Neuronal stem cell (in vitro differentiated cells): Measurements from ENCODE around the gene KIF13A.

Experiments used
- DNase-seq: peaks from one replicate; pipeline ENCODE4 v3.0.0-alpha.2; 2013; ENCODE audit warnings: low spot score
- H2AFZ ChIP-seq: one replicate; pipeline ENCODE4 v1.6.1; 2013; ENCODE audit warnings: mild to moderate bottlenecking, low read length, inconsistent platforms
- H2AK5ac ChIP-seq: 2 replicates; pipeline ENCODE4 v1.6.1; 2013; ENCODE audit warnings: low read depth, mild to moderate bottlenecking, inconsistent platforms, low read length, moderate library complexity, mixed read lengths
- H2BK120ac ChIP-seq: 2 replicates; pipeline ENCODE4 v1.6.1; 2013; ENCODE audit warnings: low read depth, mild to moderate bottlenecking, inconsistent platforms, low read length, moderate library complexity, mixed read lengths
- H2BK12ac ChIP-seq: one replicate; pipeline ENCODE4 v1.6.1; 2013; ENCODE audit warnings: low read length, inconsistent platforms
- H2BK15ac ChIP-seq: 2 replicates; pipeline ENCODE4 v1.6.1; 2013; ENCODE audit warnings: mild to moderate bottlenecking, low read length, inconsistent platforms, mixed read lengths
- H2BK5ac ChIP-seq: one replicate; pipeline ENCODE4 v1.6.1; 2013; ENCODE audit warnings: inconsistent platforms, mild to moderate bottlenecking, low read length, moderate library complexity
- H3K14ac ChIP-seq: one replicate; pipeline ENCODE4 v1.6.1; 2013; ENCODE audit warnings: low read length, inconsistent platforms
- H3K18ac ChIP-seq: 2 replicates; pipeline ENCODE4 v1.6.1; 2013; ENCODE audit warnings: low read length, inconsistent platforms
- H3K23ac ChIP-seq: 2 replicates; pipeline ENCODE4 v1.6.1; 2013; ENCODE audit warnings: low read depth, mild to moderate bottlenecking, mixed read lengths, low read length, inconsistent platforms; ENCODE audit not compliant: poor library complexity
- H3K27ac ChIP-seq: replicated peaks from 3 replicates; pipeline ENCODE4 v1.5.1; 2013; ENCODE audit warnings: low read length, inconsistent platforms
- H3K27me3 ChIP-seq, 3 experiments: 2 replicates each; pipeline ENCODE4 v1.6.1; 2013; ENCODE audit warnings: low read length in 3 of 3, mild to moderate bottlenecking in 2 of 3, inconsistent platforms in 1 of 3, low read depth in 1 of 3, mixed read lengths in 1 of 3, moderate library complexity in 1 of 3; ENCODE audit not compliant: control insufficient read depth in 3 of 3, insufficient read depth in 3 of 3
- H3K36me3 ChIP-seq, 2 donors: replicated peaks in 1 of 2; 2 replicates each; pipeline ENCODE4 v1.6.1; 2013; ENCODE audit warnings: low read length in 2 of 2; ENCODE audit not compliant: control insufficient read depth in 2 of 2, insufficient read depth in 2 of 2
- H3K4ac ChIP-seq: 2 replicates; pipeline ENCODE4 v1.6.1; 2013; ENCODE audit warnings: inconsistent platforms, mild to moderate bottlenecking, low read length, moderate library complexity
- H3K4me1 ChIP-seq, 2 donors: 1 replicate in 1 of 2; 2 replicates in 1 of 2; pipeline ENCODE4 v1.6.1; 2013; ENCODE audit warnings: low read length in 2 of 2, low read depth in 1 of 2; ENCODE audit not compliant: control insufficient read depth in 2 of 2, insufficient read depth in 1 of 2
- H3K4me2 ChIP-seq: one replicate; pipeline ENCODE4 v1.6.1; 2013; ENCODE audit warnings: mild to moderate bottlenecking, low read length, inconsistent platforms; ENCODE audit not compliant: insufficient read depth, poor library complexity, severe bottlenecking
- H3K4me3 ChIP-seq, 2 donors: 2 replicates each; pipeline ENCODE4 v1.5.1; 2013; ENCODE audit warnings: low read length in 2 of 2, mild to moderate bottlenecking in 2 of 2, inconsistent platforms in 1 of 2, moderate library complexity in 1 of 2
- H3K79me1 ChIP-seq: one replicate; pipeline ENCODE4 v1.6.1; 2013; ENCODE audit warnings: low read depth, mild to moderate bottlenecking, inconsistent platforms, low read length, moderate library complexity
- H3K9ac ChIP-seq: one replicate; pipeline ENCODE4 v1.6.1; 2013; ENCODE audit warnings: mild to moderate bottlenecking, low read depth, low read length, inconsistent platforms; ENCODE audit not compliant: poor library complexity
- H3K9me3 ChIP-seq, 2 donors: replicated peaks in 1 of 2; 2 replicates each; pipeline versions ENCODE3 to v1.6.1; 2013; ENCODE audit warnings: low read length in 2 of 2, mild to moderate bottlenecking in 2 of 2, inconsistent platforms in 1 of 2, low read depth in 1 of 2, mixed read lengths in 1 of 2, moderate library complexity in 1 of 2; ENCODE audit not compliant: control insufficient read depth in 2 of 2, insufficient read depth in 1 of 2
- H4K8ac ChIP-seq: one replicate; pipeline ENCODE4 v1.6.1; 2013; ENCODE audit warnings: low read depth, mild to moderate bottlenecking, inconsistent platforms, low read length, moderate library complexity
- H4K91ac ChIP-seq: one replicate; pipeline ENCODE4 v1.6.1; 2013; ENCODE audit warnings: low read length, low read depth, mild to moderate bottlenecking, inconsistent platforms; ENCODE audit not compliant: poor library complexity
- WGBS, 2 donors: extraction: QIAGEN DNeasy Blood & Tissue Kit; methylation state at CpG; one replicate each; pipeline ENCODE4 v1.1.7; 2013; ENCODE audit warnings: missing lambda C conversion rate in 2 of 2, mixed read lengths in 1 of 2; ENCODE audit not compliant: insufficient read length in 2 of 2, insufficient replicate concordance in 1 of 2; ENCODE audit errors: extremely low coverage in 2 of 2; 5-methylcytosine and 5-hydroxymethylcytosine counted together

Gene KIF13A

DNA sequence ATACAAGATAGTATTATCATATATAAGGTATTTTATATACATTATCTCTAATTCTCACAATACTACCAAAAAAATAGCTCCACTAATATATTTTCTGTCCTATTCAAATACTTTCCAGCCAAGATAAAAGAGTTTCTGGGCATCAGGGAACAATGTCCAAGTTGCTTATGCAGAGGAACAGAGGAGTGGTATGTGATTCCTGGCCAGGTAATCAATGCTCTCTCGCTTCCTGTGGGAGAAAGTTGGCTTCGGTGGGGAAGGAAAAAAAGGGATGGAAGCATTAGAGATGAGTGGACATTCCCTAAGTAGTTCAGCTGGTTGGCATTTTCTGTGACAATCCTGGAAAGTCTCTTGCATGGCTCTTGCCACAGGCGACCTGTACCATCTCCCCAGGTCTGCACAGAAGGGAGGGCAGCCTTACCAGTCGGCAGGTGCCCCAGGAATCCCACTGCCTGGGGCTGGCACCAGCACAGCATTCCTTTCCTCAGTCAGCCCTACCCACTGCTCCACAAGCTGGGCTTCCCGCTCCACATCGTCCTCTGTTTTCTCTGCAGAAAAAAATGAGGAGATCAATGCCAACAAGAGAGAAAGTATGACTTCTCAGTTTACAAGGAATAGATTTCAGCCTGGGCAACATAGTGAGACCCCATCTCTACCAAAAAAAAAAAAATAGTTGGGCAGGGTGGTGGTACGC lies 202.2 kb downstream of the KIF13A start:
- Histone ChIP-seq H2BK120ac (no peak overlapping the region), H3K4me1 (peaks cover 0 to 5% of the 10 kb centered on the region in 2 donors), H4K8ac (no peak overlapping the region), H2BK12ac (no peak overlapping the region), H3K27ac (no peak overlapping the region), H3K36me3 (peaks cover 0 to 80% of the 10 kb centered on the region in 2 donors), H2AK5ac (no peak overlapping the region), H2BK5ac (no peak overlapping the region), H4K91ac (no peak overlapping the region), H3K4ac (no peak overlapping the region), H3K9me3 (no peaks in the 10 kb centered on the region), H2BK15ac (no peak overlapping the region), H3K79me1 (no peaks in the 10 kb centered on the region), H3K9ac (no peak overlapping the region), H3K14ac (no peak overlapping the region), H3K18ac (no peak overlapping the region), H3K4me3 (no peak overlapping the region), H3K27me3 (no peaks in the 10 kb centered on the region), H3K23ac (no peak overlapping the region), H3K4me2 (no peak overlapping the region), H2AFZ (no peak overlapping the region)
- DNase-seq, result no peak
- no CpG with 5 or more reads among the region's 7 CpGs for WGBS, 2 donors

DNA sequence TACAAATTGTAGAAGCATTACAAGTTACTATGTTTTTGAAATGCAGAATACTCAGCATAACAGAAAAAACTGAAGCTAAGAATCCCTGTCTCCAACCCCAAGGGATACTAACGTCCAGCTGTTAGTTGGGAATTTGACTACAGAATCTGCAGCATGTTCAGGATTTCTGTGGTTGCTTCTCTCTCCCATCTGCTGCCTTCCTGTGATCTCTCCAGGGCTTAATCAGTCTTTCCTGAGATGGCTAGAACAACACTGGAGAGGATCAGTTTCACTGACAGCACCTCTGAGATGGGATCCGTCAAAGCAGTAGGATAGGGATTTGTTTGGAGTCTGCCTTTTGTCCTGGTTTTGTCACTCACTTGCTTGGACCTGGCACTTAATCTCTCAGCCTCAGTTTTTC lies 207.4 kb downstream of the KIF13A start:
- no peak overlapping the region for H3K23ac ChIP-seq
- no peak for DNase-seq
- H2BK12ac ChIP-seq, result no peak overlapping the region
- WGBS, 2 donors, result no CpG with 5 or more reads among the region's 2 CpGs
- H2BK5ac ChIP-seq, result no peak overlapping the region
- H3K18ac ChIP-seq, result no peak overlapping the region
- no peaks in the 10 kb centered on the region for H3K9me3 ChIP-seq
- H3K79me1 ChIP-seq, result no peaks in the 10 kb centered on the region
- peaks cover 4 to 76% of the 10 kb centered on the region in 2 donors for H3K36me3 ChIP-seq
- H2BK15ac ChIP-seq, result no peak overlapping the region
- no peak overlapping the region for H4K8ac ChIP-seq
- no peak overlapping the region for H3K4me2 ChIP-seq
- H2AK5ac ChIP-seq, result no peak overlapping the region
- H3K4me3 ChIP-seq, result no peak overlapping the region
- no peak overlapping the region for H3K14ac ChIP-seq
- H3K9ac ChIP-seq, result no peak overlapping the region
- H3K4ac ChIP-seq, result no peak overlapping the region
- peaks cover 0 to 7% of the 10 kb centered on the region in 2 donors for H3K4me1 ChIP-seq
- H3K27ac ChIP-seq, result no peak overlapping the region
- no peak overlapping the region for H4K91ac ChIP-seq
- no peak overlapping the region for H2AFZ ChIP-seq
- H2BK120ac ChIP-seq, result no peak overlapping the region
- no peaks in the 10 kb centered on the region for H3K27me3 ChIP-seq

DNA sequence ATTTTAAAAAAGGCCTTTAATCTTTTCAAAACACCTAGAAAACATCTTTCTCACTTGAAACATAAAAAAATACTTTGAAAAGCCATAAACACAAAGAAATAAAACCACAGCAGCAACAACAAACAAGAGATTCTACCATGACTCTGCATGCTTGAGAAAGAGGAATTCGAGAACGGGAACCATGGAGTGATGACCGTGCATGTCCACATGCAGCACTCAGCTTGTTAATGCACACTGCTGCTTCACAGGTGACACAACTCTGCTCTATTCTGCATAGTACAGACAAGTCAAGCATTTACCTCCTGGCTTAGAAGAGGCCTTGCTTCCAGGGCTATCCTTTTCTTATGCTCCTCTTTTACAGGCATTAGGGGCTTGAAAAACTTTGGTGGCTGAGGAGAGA lies 215.8 kb downstream of the KIF13A start:
- H3K9ac ChIP-seq, result no peak overlapping the region
- H3K14ac ChIP-seq, result no peak overlapping the region
- no peak overlapping the region for H4K8ac ChIP-seq
- no peak overlapping the region for H2BK5ac ChIP-seq
- H4K91ac ChIP-seq, result no peak overlapping the region
- no peak overlapping the region for H3K27ac ChIP-seq
- H2BK12ac ChIP-seq, result no peak overlapping the region
- H3K9me3 ChIP-seq, result no peaks in the 10 kb centered on the region
- no CpG with 5 or more reads among the region's 3 CpGs for WGBS, 2 donors
- H3K36me3 ChIP-seq, result peaks cover 7 to 80% of the 10 kb centered on the region in 2 donors
- H3K4ac ChIP-seq, result no peak overlapping the region
- DNase-seq, result no peak
- H2AK5ac ChIP-seq, result no peak overlapping the region
- H3K4me1 ChIP-seq, result no peaks in the 10 kb centered on the region
- no peak overlapping the region for H3K4me2 ChIP-seq
- no peak overlapping the region for H2AFZ ChIP-seq
- H2BK120ac ChIP-seq, result no peak overlapping the region
- no peak overlapping the region for H3K23ac ChIP-seq
- H3K4me3 ChIP-seq, result no peak overlapping the region
- no peaks in the 10 kb centered on the region for H3K27me3 ChIP-seq
- no peaks in the 10 kb centered on the region for H3K79me1 ChIP-seq
- no peak overlapping the region for H3K18ac ChIP-seq
- H2BK15ac ChIP-seq, result no peak overlapping the region

DNA sequence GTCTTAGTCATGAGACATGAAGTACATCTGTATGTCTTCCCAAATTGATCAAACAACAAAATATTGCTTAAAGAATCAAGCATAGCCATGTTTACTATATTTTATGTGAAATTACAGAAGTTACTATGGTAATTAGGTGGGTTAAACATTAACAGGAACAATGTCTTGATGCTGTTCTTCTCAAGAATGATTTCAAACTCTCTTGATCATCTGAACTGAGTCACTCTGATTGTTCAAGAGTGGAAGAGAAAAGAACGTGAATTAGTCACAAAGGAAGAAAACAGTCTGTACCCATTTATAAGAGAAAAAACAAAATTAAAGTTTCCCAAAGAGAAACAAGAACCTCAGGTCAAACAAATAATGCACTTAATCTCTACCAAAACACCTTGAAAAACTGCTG lies 218.6 kb downstream of the KIF13A start:
- no peaks in the 10 kb centered on the region for H3K79me1 ChIP-seq
- no peak overlapping the region for H3K9ac ChIP-seq
- no peak overlapping the region for H2AK5ac ChIP-seq
- peaks cover 11 to 79% of the 10 kb centered on the region in 2 donors for H3K36me3 ChIP-seq
- H2BK15ac ChIP-seq, result no peak overlapping the region
- H3K4ac ChIP-seq, result no peak overlapping the region
- H3K18ac ChIP-seq, result no peak overlapping the region
- H2BK5ac ChIP-seq, result no peak overlapping the region
- no peaks in the 10 kb centered on the region for H3K9me3 ChIP-seq
- no peak overlapping the region for H3K4me2 ChIP-seq
- no peak overlapping the region for H2AFZ ChIP-seq
- H3K27ac ChIP-seq, result no peak overlapping the region
- no peaks in the 10 kb centered on the region for H3K4me1 ChIP-seq
- no peak overlapping the region for H2BK12ac ChIP-seq
- no peak overlapping the region for H4K91ac ChIP-seq
- H3K23ac ChIP-seq, result no peak overlapping the region
- no peak overlapping the region for H4K8ac ChIP-seq
- H3K27me3 ChIP-seq, result no peaks in the 10 kb centered on the region
- no peak overlapping the region for H3K14ac ChIP-seq
- no peak overlapping the region for H3K4me3 ChIP-seq
- H2BK120ac ChIP-seq, result no peak overlapping the region
- DNase-seq, result no peak
- WGBS, 2 donors, result no CpG with 5 or more reads among the region's 1 CpG
